Measurements from ENCODE around the gene PXYLP1. TPM values are rescaled to one million over a fixed set of nuclear protein-coding genes. Genes with fewer than 3 reads are reported as not detected.

PXYLP1 gene
- total RNA-seq (2013), result 5.4 TPM
- polyA plus RNA-seq (10 to 100 TPM in 1 of 3 donors, 1 to 10 TPM in 2; 4.1 to 10.9 (median 5.8) TPM), polyA minus RNA-seq (7.1 and 9.4 TPM in 2 replicates), total RNA-seq (1.7 to 12.8 (median 6.2) reads per million in 11 experiments)

- Histone ChIP-seq H2AFZ (ENCODE audit: insufficient read depth, low read depth, low read length, poor library complexity, severe bottlenecking) (peak within 1 kb of the TSS; percentile 99), H3K4me3 (replicated peaks in 1 of 3; ENCODE audit: low read depth in 2 of 3, low read length in 3 of 3) (peak within 1 kb of the TSS; percentile 67 to 85 (median 80)), H3K79me2 (ENCODE audit: insufficient read depth, low read length) (peaks cover 11% of the 10 kb centered on the region), H3K9me3 (replicated peaks in 1 of 2; ENCODE audit: control insufficient read depth in 1 of 2, insufficient read depth in 1 of 2, low read length in 2 of 2) (no peaks in the 10 kb centered on the region), H3K4me1 (ENCODE audit: control insufficient read depth in 1 of 2, insufficient read depth in 2 of 2, low read length in 2 of 2) (peaks cover 47 to 54% of the 10 kb centered on the region in 2 donors), H3K36me3 (replicated peaks in 1 of 2; ENCODE audit: control insufficient read depth in 1 of 2, insufficient read depth in 2 of 2, low read length in 2 of 2) (no peaks in the 10 kb centered on the region), H3K27me3 (ENCODE audit: control insufficient read depth in 2 of 2, insufficient read depth in 2 of 2, low read length in 2 of 2) (no peaks in the 10 kb centered on the region), H3K9ac (ENCODE audit: insufficient read depth, low read length, poor library complexity, severe bottlenecking) (peak within 1 kb of the TSS; percentile 71), H3K27ac (ENCODE audit: low read depth in 1 of 2, low read length in 2 of 2) (peak within 1 kb of the TSS; percentile 22 to 79), H4K20me1 (ENCODE audit: insufficient read depth, low read length) (no peaks in the 10 kb centered on the region), H3K4me2 (replicated peaks; ENCODE audit: extremely low read depth, low read length, poor library complexity, severe bottlenecking) (peak within 1 kb of the TSS; percentile 94)
- H3K27ac Mint-ChIP-seq, result peak within 1 kb of the TSS; percentile 18 to 90 (median 79)
- H3K4me3 Mint-ChIP-seq, result peak within 1 kb of the TSS; percentile 87 to 96
- H3K4me1 Mint-ChIP-seq, result peaks cover 55% of the 10 kb centered on the region
- intact Hi-C loops (cut with micrococcal nuclease), result loop anchor here in 1 of 2 donors (10.0 kb wide), 1 partner anchor 287 kb away; the partner anchor contains the start of gene SLC25A36
- H3K36me3 Mint-ChIP-seq, result peaks cover 4 to 15% of the 10 kb centered on the region in 2 donors
- under 1% methylated on average over 86 of the region's 92 CpGs for WGBS (ENCODE audit: insufficient coverage)
- peak; percentile 82 to 84 (median 83) for DNase-seq
- H3K27me3 Mint-ChIP-seq (ENCODE audit: low read depth in 3 of 3), result peaks cover 0 to 8% (median 6%) of the 10 kb centered on the region in 3 donors
- TF ChIP-seq, protein P1, sequence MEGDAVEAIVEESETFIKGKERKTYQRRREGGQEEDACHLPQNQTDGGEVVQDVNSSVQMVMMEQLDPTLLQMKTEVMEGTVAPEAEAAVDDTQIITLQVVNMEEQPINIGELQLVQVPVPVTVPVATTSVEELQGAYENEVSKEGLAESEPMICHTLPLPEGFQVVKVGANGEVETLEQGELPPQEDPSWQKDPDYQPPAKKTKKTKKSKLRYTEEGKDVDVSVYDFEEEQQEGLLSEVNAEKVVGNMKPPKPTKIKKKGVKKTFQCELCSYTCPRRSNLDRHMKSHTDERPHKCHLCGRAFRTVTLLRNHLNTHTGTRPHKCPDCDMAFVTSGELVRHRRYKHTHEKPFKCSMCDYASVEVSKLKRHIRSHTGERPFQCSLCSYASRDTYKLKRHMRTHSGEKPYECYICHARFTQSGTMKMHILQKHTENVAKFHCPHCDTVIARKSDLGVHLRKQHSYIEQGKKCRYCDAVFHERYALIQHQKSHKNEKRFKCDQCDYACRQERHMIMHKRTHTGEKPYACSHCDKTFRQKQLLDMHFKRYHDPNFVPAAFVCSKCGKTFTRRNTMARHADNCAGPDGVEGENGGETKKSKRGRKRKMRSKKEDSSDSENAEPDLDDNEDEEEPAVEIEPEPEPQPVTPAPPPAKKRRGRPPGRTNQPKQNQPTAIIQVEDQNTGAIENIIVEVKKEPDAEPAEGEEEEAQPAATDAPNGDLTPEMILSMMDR (IDR thresholded peaks at IDR 0.05), result peak; percentile 71
- no peaks in the 10 kb centered on the region for H3K9me3 Mint-ChIP-seq
Observed at GRCh38 chr3:141231101-141231951, at the start of gene PXYLP1. Gene PXYLP1, plus strand, starts transcription at chr3:141231825. Its CDS starts 28,351 bp downstream, at chr3:141260176.

GRCh38 chr3:141183606-141184005, 48.0 kb upstream of the PXYLP1 start:
- Histone ChIP-seq H2AFZ (ENCODE audit: insufficient read depth, low read depth, low read length, poor library complexity, severe bottlenecking) (no peak overlapping the region), H3K4me1 (ENCODE audit: control insufficient read depth in 1 of 2, insufficient read depth in 2 of 2, low read length in 2 of 2) (no peaks in the 10 kb centered on the region), H4K20me1 (ENCODE audit: insufficient read depth, low read length) (no peaks in the 10 kb centered on the region), H3K9ac (ENCODE audit: insufficient read depth, low read length, poor library complexity, severe bottlenecking) (no peak overlapping the region), H3K36me3 (replicated peaks in 1 of 2; ENCODE audit: control insufficient read depth in 1 of 2, insufficient read depth in 2 of 2, low read length in 2 of 2) (no peaks in the 10 kb centered on the region), H3K4me2 (replicated peaks; ENCODE audit: extremely low read depth, low read length, poor library complexity, severe bottlenecking) (no peak overlapping the region), H3K27ac (ENCODE audit: low read depth in 1 of 2, low read length in 2 of 2) (no peak overlapping the region), H3K79me2 (ENCODE audit: insufficient read depth, low read length) (no peaks in the 10 kb centered on the region), H3K4me3 (replicated peaks in 1 of 3; ENCODE audit: low read depth in 2 of 3, low read length in 3 of 3) (no peak overlapping the region), H3K27me3 (ENCODE audit: control insufficient read depth in 2 of 2, insufficient read depth in 2 of 2, low read length in 2 of 2) (no peaks in the 10 kb centered on the region), H3K9me3 (replicated peaks in 1 of 2; ENCODE audit: control insufficient read depth in 1 of 2, insufficient read depth in 1 of 2, low read length in 2 of 2) (no peaks in the 10 kb centered on the region)
- no CpG with 5 or more reads among the region's 2 CpGs for WGBS (ENCODE audit: insufficient coverage)
- H3K4me3 Mint-ChIP-seq, result no peak overlapping the region
- no peaks in the 10 kb centered on the region for H3K4me1 Mint-ChIP-seq
- H3K9me3 Mint-ChIP-seq, result peaks cover 0 to 12% (median 7%) of the 10 kb centered on the region in 7 donors
- no peaks in the 10 kb centered on the region for H3K36me3 Mint-ChIP-seq
- H3K27ac Mint-ChIP-seq, result no peak overlapping the region
- TF ChIP-seq, protein P1 (IDR thresholded peaks at IDR 0.05), result no peak
- no peak for DNase-seq
- peaks cover 0 to 5% (median 2%) of the 10 kb centered on the region in 3 donors for H3K27me3 Mint-ChIP-seq (ENCODE audit: low read depth in 3 of 3)
- intact Hi-C loops (cut with micrococcal nuclease), result loop anchor here in 1 of 2 donors (10.0 kb wide), 1 partner anchor 289 kb away; no protein-coding TSS in a partner anchor
